22Rv1 (cell line): ENCODE data around the gene COMMD10.

Source experiments
- CTCF ChIP-seq: fragments of 450-650 bp; IDR thresholded peaks from 2 replicates; pipeline ENCODE4 v1.5.1; 2017; ENCODE audit warnings: mild to moderate bottlenecking
- ZFX ChIP-seq: fragments of 450-650 bp; IDR thresholded peaks from 2 replicates; pipeline ENCODE4 v1.6.1; 2017; ENCODE audit warnings: antibody characterized with exemption, borderline replicate concordance

GRCh38 chr5:116237917-116238500, 153.2 kb downstream of the COMMD10 start:
- no peak for TF ChIP-seq ZFX
- peak; percentile 34 for TF ChIP-seq CTCF
